RWPE1 (cell line): Measurements from ENCODE around the gene TNNC2.

ENCODE experiments used
- CTCF ChIA-PET: fragments of 350-600 bp; sonication (Branson Sonifier 250); formaldehyde crosslinking; extraction: SDS; loops from one replicate; lab custom pipeline; 2021; lab: Yijun Ruan, JAX
- POLR2A ChIA-PET: fragments of 400-600 bp; formaldehyde crosslinking; extraction: SDS; loops from one replicate; lab custom pipeline; 2020; ENCODE audit warnings: antibody characterized with exemption; ENCODE audit not compliant: low non-redundant PET; lab: Yijun Ruan, JAX
- DNase-seq: peaks from one replicate; pipeline ENCODE4 v3.0.0; 2012; ENCODE audit warnings: low spot score
- H3K27ac ChIP-seq: fragments of 450-650 bp; 2 replicates; pipeline ENCODE4 v1.5.1; 2017
- CTCF ChIP-seq: fragments of 450-650 bp; conservative IDR thresholded peaks from 2 replicates; pipeline ENCODE4 v1.5.1; 2017; ENCODE audit warnings: low read depth, mild to moderate bottlenecking

The TNNC2 gene

GRCh38 chr20:45818239-45818638, 8.9 kb downstream of the TNNC2 start:
- ChIA-PET POLR2A (interaction anchor here (0.8 kb wide), 1 partner anchor 562 kb away, joined by 4 read pairs; no protein-coding TSS in a partner anchor), CTCF (interaction anchor here (0.8 to 1.1 kb wide), 2 partner anchors 47 to 116 kb away, joined by 3 to 4 read pairs; no protein-coding TSS in a partner anchor)
- H3K27ac ChIP-seq = peak overlapping the region; percentile 67
- no peak for DNase-seq
- TF ChIP-seq CTCF = no peak

GRCh38 chr20:45817376-45818194, 9.5 kb downstream of the TNNC2 start:
- peak; percentile 57 for DNase-seq
- ChIA-PET POLR2A (interaction anchor here (0.8 kb wide), 1 partner anchor 563 kb away, joined by 4 read pairs; no protein-coding TSS in a partner anchor), CTCF (interaction anchor here (0.5 to 0.6 kb wide), 2 partner anchors 13 to 141 kb away, joined by 3 read pairs; no protein-coding TSS in a partner anchor)
- H3K27ac ChIP-seq = peak overlapping the region; percentile 67
- no peak for TF ChIP-seq CTCF

GRCh38 chr20:45816951-45817350, 10.2 kb downstream of the TNNC2 start:
- TF ChIP-seq CTCF = no peak
- peak overlapping the region; percentile 67 for H3K27ac ChIP-seq
- DNase-seq = no peak
- ChIA-PET POLR2A (no interaction called here), CTCF (interaction anchor here (0.5 to 0.6 kb wide), 2 partner anchors 12 to 141 kb away, joined by 3 read pairs; no protein-coding TSS in a partner anchor)

DNA sequence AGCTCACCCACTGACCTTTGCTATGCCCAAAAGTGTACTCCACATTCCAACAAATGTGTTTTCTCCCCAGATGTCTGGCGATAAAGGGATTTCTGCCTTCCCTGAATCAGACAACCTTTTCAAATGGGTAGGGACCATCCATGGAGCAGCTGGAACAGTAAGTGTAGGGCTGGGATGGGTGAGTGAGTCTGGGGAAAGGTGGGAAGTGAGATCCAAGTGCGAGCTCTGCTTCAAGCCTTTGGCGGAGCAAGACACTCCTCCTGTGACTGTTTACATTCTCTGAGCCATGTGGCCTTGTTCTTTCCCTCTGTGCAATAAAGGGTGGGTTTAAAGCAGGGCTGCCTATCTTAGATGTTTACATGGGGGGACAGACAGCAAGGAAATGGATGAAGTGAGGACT, 12.8 kb downstream of the TNNC2 start:
- POLR2A ChIA-PET = interaction anchor here (0.8 kb wide), 1 partner anchor 15 kb away, joined by 3 read pairs; no protein-coding TSS in a partner anchor
- no peak for TF ChIP-seq CTCF
- peak overlapping the region; percentile 60 for H3K27ac ChIP-seq
- CTCF ChIA-PET = interaction anchor here (0.7 kb wide), 1 partner anchor 743 kb away, joined by 4 read pairs; no protein-coding TSS in a partner anchor
- DNase-seq = no peak

DNA sequence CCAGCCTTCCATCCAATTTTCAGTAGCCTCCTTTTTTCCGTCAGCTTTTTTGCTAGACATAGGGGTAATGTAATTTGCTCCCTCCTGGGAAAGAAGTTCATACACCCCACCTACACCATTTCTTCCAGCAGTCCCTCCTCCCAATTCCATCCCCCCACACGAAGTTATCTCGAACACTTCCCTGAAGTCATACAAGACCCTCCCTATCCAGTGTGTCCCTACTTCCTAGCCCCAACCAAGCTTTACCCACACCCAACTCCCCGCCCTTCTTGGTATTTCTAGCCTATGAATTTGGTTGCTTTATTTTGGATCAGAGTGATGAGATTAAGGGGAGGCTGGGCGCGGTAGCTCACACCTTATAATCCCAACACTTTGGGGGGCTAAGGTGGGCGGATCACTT, 13.6 kb downstream of the TNNC2 start:
- peak overlapping the region; percentile 86 for H3K27ac ChIP-seq
- POLR2A ChIA-PET = no interaction called here
- DNase-seq = no peak
- CTCF ChIA-PET = interaction anchor here (0.6 to 1.4 kb wide), 5 partner anchors 9 to 377 kb away, joined by 3 to 9 read pairs (median 5); no protein-coding TSS in a partner anchor
- no peak for TF ChIP-seq CTCF

DNA sequence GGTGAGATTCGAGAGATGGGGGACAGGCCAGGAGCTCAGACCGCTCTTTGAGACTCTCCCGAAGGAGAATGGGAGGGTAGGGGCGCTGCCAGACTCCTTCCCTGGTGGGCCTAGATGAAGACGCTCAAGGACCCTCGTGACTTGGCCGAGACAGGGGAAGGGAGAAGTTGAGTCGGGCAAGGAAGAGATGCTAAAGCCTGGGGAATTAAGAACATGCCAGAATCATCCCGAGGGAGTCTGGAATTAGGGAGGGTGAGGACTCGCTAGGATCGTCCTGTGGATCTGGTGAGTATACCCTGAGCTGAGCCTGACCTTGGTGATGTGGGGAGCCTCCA, 14.1 kb downstream of the TNNC2 start:
- TF ChIP-seq CTCF = no peak
- CTCF ChIA-PET = interaction anchor here (1.0 to 1.4 kb wide), 4 partner anchors 10 to 376 kb away, joined by 3 to 9 read pairs (median 4); no protein-coding TSS in a partner anchor
- peak overlapping the region; percentile 86 for H3K27ac ChIP-seq
- POLR2A ChIA-PET = no interaction called here
- DNase-seq = no peak
